ENCODE data around the gene RASGRP3.

The RASGRP3 gene

DNA sequence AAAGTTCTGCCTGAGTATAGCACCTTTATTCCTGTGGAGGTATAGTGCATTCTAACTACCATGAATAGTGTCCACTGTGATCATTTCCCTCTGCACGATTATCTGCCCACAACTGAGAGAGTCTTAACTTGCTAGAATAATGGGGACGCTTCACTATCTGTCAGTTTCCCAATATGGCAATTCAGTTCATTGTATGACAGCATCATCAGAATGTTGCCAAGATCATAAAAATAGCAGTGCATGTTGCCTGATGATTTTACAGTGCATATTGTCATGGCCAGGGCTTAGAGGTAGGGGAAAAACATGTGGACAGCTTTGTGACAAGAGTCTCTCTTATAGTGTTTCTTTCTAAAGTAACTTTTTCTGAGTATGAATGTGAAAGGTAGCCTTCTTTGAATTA is 6.1 kb downstream of the RASGRP3 start:
- Histone ChIP-seq H3K36me3 (ENCODE audit: insufficient read depth) (no peaks in the 10 kb centered on the region), H3K79me2 (ENCODE audit: insufficient read depth, low read depth) (peaks cover 65% of the 10 kb centered on the region), H3K4me1 (ENCODE audit: low read depth, poor library complexity, severe bottlenecking) (peaks cover 60% of the 10 kb centered on the region), H3K27me3 (ENCODE audit: insufficient read depth, low read depth) (no peaks in the 10 kb centered on the region), H3K4me2 (no peak overlapping the region), H4K20me1 (ENCODE audit: insufficient read depth) (no peaks in the 10 kb centered on the region), H3K4me3 (IDR thresholded peaks at IDR 0.05; ENCODE audit: insufficient read depth, low read depth, low read length) (no peak overlapping the region), H3K27ac (no peak overlapping the region), H2AFZ (ENCODE audit: low read depth) (no peak overlapping the region), H3K9ac (no peak overlapping the region)
- no peak for TF ChIP-seq CTCF (conservative IDR thresholded peaks at IDR 0.05; ENCODE audit: low read depth, low read length)

DNA sequence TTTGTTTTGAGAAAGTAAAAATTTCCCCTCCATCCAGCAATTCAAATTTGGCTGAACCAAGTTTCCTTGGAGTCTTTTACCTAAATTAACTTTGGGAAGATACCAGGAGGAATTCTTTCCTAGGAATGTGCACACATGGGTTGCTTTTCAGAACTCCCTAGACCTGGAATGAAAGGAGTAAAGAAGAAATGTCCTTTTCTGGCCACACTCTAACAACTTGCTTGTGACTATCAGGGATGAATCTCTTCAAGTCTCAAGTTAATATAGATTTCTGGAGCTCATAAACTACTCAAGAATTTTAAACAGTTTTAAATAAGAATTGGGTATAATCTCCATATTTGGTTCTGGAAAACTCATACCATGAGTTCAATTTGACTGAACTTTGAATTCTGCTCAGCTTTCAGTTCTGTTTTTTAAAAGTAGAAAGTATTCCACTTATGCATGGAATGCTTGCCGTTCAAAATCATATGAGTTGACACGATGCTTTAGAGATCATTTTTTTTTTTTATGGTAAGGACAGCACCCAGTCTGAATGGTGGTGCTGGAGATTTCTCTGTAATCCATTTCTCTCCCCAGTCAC is 7.7 kb downstream of the RASGRP3 start:
- no peak for TF ChIP-seq CTCF (conservative IDR thresholded peaks at IDR 0.05; ENCODE audit: low read depth, low read length)
- Histone ChIP-seq H3K27ac (no peak overlapping the region), H3K4me2 (no peak overlapping the region), H4K20me1 (ENCODE audit: insufficient read depth) (no peaks in the 10 kb centered on the region), H3K4me1 (ENCODE audit: low read depth, poor library complexity, severe bottlenecking) (peaks cover 62% of the 10 kb centered on the region), H3K4me3 (IDR thresholded peaks at IDR 0.05; ENCODE audit: insufficient read depth, low read depth, low read length) (no peak overlapping the region), H2AFZ (ENCODE audit: low read depth) (no peak overlapping the region), H3K79me2 (ENCODE audit: insufficient read depth, low read depth) (peaks cover 52% of the 10 kb centered on the region; the same call in 1 of the 2 replicates), H3K9ac (no peak overlapping the region), H3K27me3 (ENCODE audit: insufficient read depth, low read depth) (no peaks in the 10 kb centered on the region), H3K36me3 (ENCODE audit: insufficient read depth) (no peaks in the 10 kb centered on the region)

GRCh38 chr2:33485051-33485450 is 8.6 kb downstream of the RASGRP3 start:
- Histone ChIP-seq H3K79me2 (ENCODE audit: insufficient read depth, low read depth) (peaks cover 51% of the 10 kb centered on the region; the same call in 1 of the 2 replicates), H3K27ac (no peak overlapping the region), H3K4me2 (no peak overlapping the region)

GRCh38 chr2:33486544-33486943 is 10.1 kb downstream of the RASGRP3 start:
- H3K27me3 ChIP-seq (ENCODE audit: insufficient read depth, low read depth): no peaks in the 10 kb centered on the region
- TF ChIP-seq CTCF (conservative IDR thresholded peaks at IDR 0.05; ENCODE audit: low read depth, low read length): no peak
- peaks cover 62% of the 10 kb centered on the region for H3K4me1 ChIP-seq (ENCODE audit: low read depth, poor library complexity, severe bottlenecking)
- no peak overlapping the region for H3K4me2 ChIP-seq
- H2AFZ ChIP-seq (ENCODE audit: low read depth): no peak overlapping the region
- H3K4me3 ChIP-seq (IDR thresholded peaks at IDR 0.05; ENCODE audit: insufficient read depth, low read depth, low read length): no peak overlapping the region
- no peaks in the 10 kb centered on the region for H4K20me1 ChIP-seq (ENCODE audit: insufficient read depth)
- no peaks in the 10 kb centered on the region for H3K36me3 ChIP-seq (ENCODE audit: insufficient read depth)
- peaks cover 56% of the 10 kb centered on the region; the same call in 1 of the 2 replicates for H3K79me2 ChIP-seq (ENCODE audit: insufficient read depth, low read depth)
- H3K9ac ChIP-seq: no peak overlapping the region
- H3K27ac ChIP-seq: no peak overlapping the region

More at GRCh38 chr2:33485051-33485450, 8.6 kb downstream of the RASGRP3 start:
- Histone ChIP-seq H3K9ac (no peak overlapping the region), H2AFZ (ENCODE audit: low read depth) (no peak overlapping the region), H4K20me1 (ENCODE audit: insufficient read depth) (no peaks in the 10 kb centered on the region), H3K27me3 (ENCODE audit: insufficient read depth, low read depth) (no peaks in the 10 kb centered on the region), H3K4me3 (IDR thresholded peaks at IDR 0.05; ENCODE audit: insufficient read depth, low read depth, low read length) (no peak overlapping the region), H3K36me3 (ENCODE audit: insufficient read depth) (no peaks in the 10 kb centered on the region), H3K4me1 (ENCODE audit: low read depth, poor library complexity, severe bottlenecking) (peaks cover 62% of the 10 kb centered on the region)
- TF ChIP-seq CTCF (conservative IDR thresholded peaks at IDR 0.05; ENCODE audit: low read depth, low read length): no peak

Data from KMS-11 (cell line).